ENCODE data around the gene ZFAND3. TPM values are rescaled to one million over a fixed set of nuclear protein-coding genes. Genes with fewer than 3 reads are reported as not detected.

ZFAND3 gene
- polyA plus RNA-seq, 1 of the 3 experiments (the other 2 are of a cell fraction), result 16.7 TPM

GRCh38 chr6:38175786-38176185 lies 356.3 kb downstream of the ZFAND3 start:
- Histone ChIP-seq H3K27me3 (ENCODE audit: insufficient read depth) (no peaks in the 10 kb centered on the region), H3K4me3 (ENCODE audit: low read depth in 2 of 2, low read length in 1 of 2) (no peak overlapping the region), H3K36me3 (replicated peaks in 1 of 2; ENCODE audit: control insufficient read depth in 1 of 2, insufficient read depth in 2 of 2, low read length in 1 of 2) (peaks cover 0 to 5% of the 10 kb centered on the region in 2 experiments), H3K9me3 (no peaks in the 10 kb centered on the region), H3K4me1 (ENCODE audit: control insufficient read depth in 1 of 2, insufficient read depth in 2 of 2, low read depth in 1 of 2, low read length in 1 of 2) (peaks cover 0 to 19% of the 10 kb centered on the region in 2 experiments; a peak in 1 of 4 replicates), H3F3A (replicated peaks; ENCODE audit: insufficient read depth) (no peaks in the 10 kb centered on the region), H3K4me2 (no peak overlapping the region), H3K79me2 (ENCODE audit: insufficient read depth) (no peaks in the 10 kb centered on the region), H3K9me2 (no peaks in the 10 kb centered on the region), H3K27ac (ENCODE audit: low read depth in 2 of 2, low read length in 1 of 2) (no peak overlapping the region), H4K20me1 (ENCODE audit: insufficient read depth) (no peaks in the 10 kb centered on the region), H2AFZ (ENCODE audit: low read depth) (no peak overlapping the region), H3K9ac (no peak overlapping the region)
- ChIA-PET CTCF (interaction anchor here (1.5 to 3.0 kb wide), 2 partner anchors 10 to 142 kb away, joined by 3 to 8 read pairs; no protein-coding TSS in a partner anchor), POLR2A (no interaction called here)
- WGBS (ENCODE audit: low lambda C conversion rate), result 88% methylated on average over 5 of the region's 11 CpGs
- no peak for DNase-seq
- TF ChIP-seq TCF12 (IDR thresholded peaks at IDR 0.05), result no peak
- TF ChIP-seq JUND (IDR thresholded peaks at IDR 0.05), result no peak
- no peak for TF ChIP-seq RAD21 (IDR thresholded peaks at IDR 0.05; ENCODE audit: low read length)
- TF ChIP-seq POLR2AphosphoS5 (IDR thresholded peaks at IDR 0.05; ENCODE audit: low read depth, low read length), result no peak
- TF ChIP-seq FOSL2 (IDR thresholded peaks at IDR 0.05; ENCODE audit: borderline replicate concordance, low read depth), result no peak

DNA sequence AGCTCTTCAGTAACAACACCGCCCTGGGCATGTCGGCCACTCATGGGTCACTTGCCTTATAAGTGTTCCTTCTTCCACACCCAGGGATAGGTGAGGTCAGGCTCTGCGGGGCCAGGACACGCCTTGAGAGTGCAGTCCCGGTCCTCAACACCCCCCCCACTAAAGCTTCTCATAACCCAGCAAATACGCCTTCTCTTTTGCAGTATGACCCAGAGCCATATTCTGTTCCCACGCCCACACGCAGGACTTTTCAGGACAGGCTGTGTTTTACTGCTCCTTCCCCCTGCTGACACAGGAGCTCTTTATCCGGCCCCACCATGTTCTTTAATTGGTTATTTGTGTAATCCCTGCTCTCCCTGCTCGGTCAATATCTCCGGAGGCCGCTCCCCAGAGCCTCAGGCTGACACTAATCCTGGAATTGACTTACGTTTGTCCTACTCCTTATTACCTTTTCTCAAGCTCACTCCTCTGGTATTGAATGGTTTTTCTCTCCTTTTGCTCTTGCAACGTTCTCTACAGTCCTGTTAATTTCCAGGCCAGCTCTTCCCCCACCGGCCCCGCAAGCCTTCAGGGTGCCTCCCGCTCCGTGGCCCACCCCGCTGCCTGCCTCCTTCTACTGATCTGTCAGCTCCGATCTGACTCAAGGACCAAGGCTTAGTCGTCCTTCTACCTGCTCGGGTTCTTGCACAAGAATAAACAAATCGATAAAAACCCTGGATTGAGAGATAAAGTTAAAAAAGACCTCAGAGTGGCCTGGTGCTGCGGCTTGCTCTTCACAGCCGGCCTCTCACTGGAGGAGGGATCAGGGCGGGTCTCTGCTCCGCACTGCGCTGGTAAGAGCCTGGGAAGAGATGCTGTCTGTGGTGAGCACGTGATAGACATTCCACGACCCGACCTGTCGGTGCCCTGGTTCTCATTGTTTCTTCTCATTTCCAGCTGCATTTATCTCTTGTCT lies 357.5 kb downstream of the ZFAND3 start:
- H3K4me1 ChIP-seq (ENCODE audit: control insufficient read depth in 1 of 2, insufficient read depth in 2 of 2, low read depth in 1 of 2, low read length in 1 of 2), result peaks cover 0 to 12% of the 10 kb centered on the region in 2 experiments; a peak in 1 of 4 replicates
- no peak overlapping the region for H3K27ac ChIP-seq (ENCODE audit: low read depth in 2 of 2, low read length in 1 of 2)
- POLR2A ChIA-PET, result no interaction called here
- CTCF ChIA-PET, result interaction anchor here (1.5 to 3.0 kb wide), 3 partner anchors 8 to 317 kb away, joined by 3 to 8 read pairs (median 4); no protein-coding TSS in a partner anchor
- H3K79me2 ChIP-seq (ENCODE audit: insufficient read depth), result no peaks in the 10 kb centered on the region
- no peaks in the 10 kb centered on the region for H3K9me2 ChIP-seq
- H2AFZ ChIP-seq (ENCODE audit: low read depth), result no peak overlapping the region
- no peaks in the 10 kb centered on the region for H3F3A ChIP-seq (replicated peaks; ENCODE audit: insufficient read depth)
- H4K20me1 ChIP-seq (ENCODE audit: insufficient read depth), result no peaks in the 10 kb centered on the region
- H3K9me3 ChIP-seq, result no peaks in the 10 kb centered on the region
- H3K4me3 ChIP-seq (ENCODE audit: low read depth in 2 of 2, low read length in 1 of 2), result no peak overlapping the region
- TF ChIP-seq CTCF (IDR thresholded peaks at IDR 0.05), result no peak
- TF ChIP-seq EP300 (IDR thresholded peaks at IDR 0.05; ENCODE audit: borderline replicate concordance in 1 of 2, low read depth in 1 of 2, low read length in 1 of 2), result no peak
- no peak for TF ChIP-seq FOSL2 (IDR thresholded peaks at IDR 0.05; ENCODE audit: borderline replicate concordance, low read depth)
- no peak for TF ChIP-seq IRF3 (IDR thresholded peaks at IDR 0.05; ENCODE audit: low read depth, low read length)
- no peak for TF ChIP-seq REST (IDR thresholded peaks at IDR 0.05; ENCODE audit: low read depth, low read length)
- WGBS (ENCODE audit: low lambda C conversion rate), result 89% methylated on average over 31 of the region's 32 CpGs
- no peak overlapping the region for H3K9ac ChIP-seq
- no peak overlapping the region for H3K4me2 ChIP-seq
- peaks cover 0 to 5% of the 10 kb centered on the region in 2 experiments for H3K36me3 ChIP-seq (replicated peaks in 1 of 2; ENCODE audit: control insufficient read depth in 1 of 2, insufficient read depth in 2 of 2, low read length in 1 of 2)
- H3K27me3 ChIP-seq (ENCODE audit: insufficient read depth), result no peaks in the 10 kb centered on the region
- DNase-seq, result no peak

Data from SK-N-SH (cell line).